ENCODE measurements around the gene RIPK1. TPM values are rescaled to one million over a fixed set of nuclear protein-coding genes. Genes with fewer than 3 reads are reported as not detected.

The RIPK1 gene
- total RNA-seq, 1 donor from 2014 or later = 20.1 TPM

Other genes starting within 250 kb of the RIPK1 start
- 14.0 TPM for gene SERPINB1, start 226.6 kb upstream of the RIPK1 start, total RNA-seq
- gene SERPINB9, start 165.2 kb upstream of the RIPK1 start, total RNA-seq = 6.5 TPM
- 222 TPM for gene SERPINB6, start 96.9 kb upstream of the RIPK1 start, total RNA-seq
- 7.7 TPM for gene NQO2, start 68.6 kb upstream of the RIPK1 start, total RNA-seq
- gene BPHL, start 50.2 kb downstream of the RIPK1 start, total RNA-seq = 7.7 TPM
- 121 TPM for gene TUBB2A, start 89.0 kb downstream of the RIPK1 start, total RNA-seq
- gene TUBB2B, start 159.2 kb downstream of the RIPK1 start, total RNA-seq = not detected
- gene PSMG4, start 190.5 kb downstream of the RIPK1 start, total RNA-seq = 23.9 TPM

All from ascending aorta (tissue), 1 donor.